Measurements from ENCODE around the gene TAS2R60. TPM values are rescaled to one million over a fixed set of nuclear protein-coding genes. Genes with fewer than 3 reads are reported as not detected.

The TAS2R60 gene
- total and polyA plus RNA-seq, 2 of the 8 experiments (the other 6 are each of a cell fraction or from before 2014, with no cell fraction given), result 0.15 to 0.32 TPM

DNA sequence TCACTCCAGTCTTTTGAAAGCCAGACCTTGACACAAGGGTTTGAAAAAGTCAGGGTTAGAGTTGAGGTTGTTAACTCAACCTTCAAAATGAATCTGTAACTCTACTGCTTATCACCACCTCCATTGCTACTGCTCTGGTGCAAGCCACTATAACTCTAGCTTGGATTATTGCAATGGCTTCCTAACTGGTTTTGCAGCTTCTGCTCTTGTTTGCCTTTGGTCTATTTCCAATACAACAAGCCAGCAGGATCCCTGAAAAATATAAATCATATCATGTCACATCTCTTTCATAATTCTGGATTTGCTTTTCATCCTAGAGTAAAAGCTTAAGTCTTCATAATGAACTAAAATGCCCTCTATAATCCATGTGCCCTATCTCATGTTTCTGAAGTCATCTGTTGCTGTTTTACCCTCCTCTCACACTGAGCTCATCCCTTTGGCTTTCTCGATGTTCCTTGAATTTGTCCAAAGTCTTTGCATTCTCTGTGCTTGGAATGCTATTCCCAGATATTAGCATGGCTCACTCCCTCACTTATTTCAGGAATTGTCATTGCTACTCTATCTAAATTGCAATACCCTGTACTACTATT is 10.9 kb downstream of the TAS2R60 start:
- Histone ChIP-seq H2BK5ac (ENCODE audit: low read depth, low read length) (no peak overlapping the region), H3K9me3 (ENCODE audit: insufficient read depth in 2 of 2, low read depth in 1 of 2, low read length in 1 of 2) (no peaks in the 10 kb centered on the region), H3K14ac (ENCODE audit: insufficient read length) (no peak overlapping the region), H3K56ac (replicated peaks; ENCODE audit: insufficient read length, low read depth, low read length) (no peak overlapping the region), H2AFZ (ENCODE audit: low read length) (no peak overlapping the region), H2BK120ac (replicated peaks; ENCODE audit: low read depth, low read length) (no peak overlapping the region), H3K18ac (ENCODE audit: extremely low read depth, low read length) (no peak overlapping the region), H3K23ac (ENCODE audit: insufficient read length) (no peak overlapping the region), H4K20me1 (replicated peaks in 1 of 2; ENCODE audit: control insufficient read depth in 1 of 2, insufficient read depth in 2 of 2, low read length in 2 of 2) (no peaks in the 10 kb centered on the region), H3K4me3 (ENCODE audit: extremely low read depth in 1 of 4, insufficient read depth in 2 of 4, low read depth in 3 of 4, low read length in 4 of 4) (no peak overlapping the region), H3K23me2 (ENCODE audit: low read depth, low read length) (no peaks in the 10 kb centered on the region), H3K79me1 (ENCODE audit: low read depth, low read length) (no peaks in the 10 kb centered on the region), H3K79me2 (ENCODE audit: control insufficient read depth in 1 of 2, insufficient read depth in 2 of 2, low read length in 2 of 2) (no peaks in the 10 kb centered on the region), H2BK15ac (ENCODE audit: low read length) (no peak overlapping the region), H3K36me3 (ENCODE audit: control insufficient read depth in 2 of 4, insufficient read depth in 4 of 4, low read length in 3 of 4) (no peaks in the 10 kb centered on the region), H4K8ac (ENCODE audit: extremely low read depth, insufficient read depth, low read length) (no peak overlapping the region), H3K9ac (replicated peaks in 1 of 4; ENCODE audit: extremely low read depth in 1 of 4, low read depth in 3 of 4, low read length in 3 of 4) (no peak overlapping the region), H2AK5ac (ENCODE audit: low read depth, low read length) (no peak overlapping the region), H4K5ac (ENCODE audit: insufficient read length, low read depth, low read length) (no peak overlapping the region), H2BK20ac (ENCODE audit: low read length) (no peak overlapping the region), H2BK12ac (ENCODE audit: low read depth, low read length) (no peak overlapping the region), H4K91ac (replicated peaks; ENCODE audit: insufficient read length, low read length) (no peak overlapping the region), H3K27me3 (replicated peaks in 1 of 4; ENCODE audit: control insufficient read depth in 3 of 4, extremely low read depth in 1 of 4, insufficient read depth in 3 of 4, low read length in 3 of 4) (no peaks in the 10 kb centered on the region), H3K4me2 (ENCODE audit: insufficient read depth in 1 of 2, low read depth in 2 of 2, low read length in 2 of 2) (no peak overlapping the region), H3K4me1 (replicated peaks in 1 of 4; ENCODE audit: control insufficient read depth in 3 of 4, insufficient read depth in 4 of 4, low read length in 3 of 4) (peaks cover 0 to 2% (median 0%) of the 10 kb centered on the region in 4 experiments; a peak in 1 of 7 replicates), H3K27ac (ENCODE audit: low read depth, low read length) (no peak overlapping the region), H3K4ac (replicated peaks; ENCODE audit: insufficient read length, low read depth, low read length) (no peak overlapping the region)
- TF ChIP-seq CTBP2 (IDR thresholded peaks at IDR 0.05; ENCODE audit: borderline replicate concordance, insufficient read depth, insufficient read length, low read length) (no peak), EZH2 (IDR thresholded peaks at IDR 0.05; ENCODE audit: low read depth, low read length, severe bottlenecking) (no peak), ASH2L (IDR thresholded peaks at IDR 0.05; ENCODE audit: low read length) (no peak)
- DNase-seq (ENCODE audit: low read depth in 1 of 2, low spot score in 2 of 2) (no peak), FAIRE-seq (no peak)
- WGBS, 2 experiments (ENCODE audit: extremely low coverage in 1 of 2, insufficient coverage in 1 of 2, insufficient read length in 1 of 2, insufficient replicate concordance in 2 of 2, low coverage in 1 of 2, low lambda C conversion rate in 2 of 2, missing lambda C conversion rate in 1 of 2), result 100% methylated on average over 1 of the region's 1 CpG; no CpG with 5 or more reads in 1 of the 2 experiments
- ChIA-PET POLR2A (ENCODE audit: partially characterized antibody) (no interaction called here), CTCF (ENCODE audit: partially characterized antibody) (interaction anchor here (1.3 kb wide), 1 partner anchor 15 kb away, joined by 3 read pairs; no protein-coding TSS in a partner anchor)
